Natural killer cell (primary cell): ENCODE data around the gene CD300H. TPM values are rescaled to one million over a fixed set of nuclear protein-coding genes. Genes with fewer than 3 reads are reported as not detected.

Experiments
- ATAC-seq, 3 donors: fragments of 150-1000 bp in 2 of 3; fragments of 200-7000 bp in 1 of 3; cut with Tn5 transposase; 1 replicate in 1 of 3; 2 replicates in 2 of 3; pipeline ENCODE4 v1.10.0; 2021; ENCODE audit warnings: mild to moderate bottlenecking in 2 of 3, moderate library complexity in 2 of 3
- DNase-seq, 2 donors: peaks; one replicate each; pipeline versions ENCODE4 v3.0.0 to v3.0.0-alpha.2; 2013 to 2021; ENCODE audit warnings: mixed read lengths in 1 of 2
- H3K27ac ChIP-seq: one replicate; pipeline ENCODE4 v1.5.1; 2013; ENCODE audit warnings: mild to moderate bottlenecking, low read length
- H3K27me3 ChIP-seq: one replicate; pipeline ENCODE4 v1.6.1; 2013; ENCODE audit warnings: low read length; ENCODE audit not compliant: control insufficient read depth, insufficient read depth
- H3K36me3 ChIP-seq: one replicate; pipeline ENCODE4 v1.6.1; 2013; ENCODE audit warnings: low read length; ENCODE audit not compliant: control insufficient read depth, insufficient read depth
- H3K4me1 ChIP-seq: one replicate; pipeline ENCODE4 v1.6.1; 2013; ENCODE audit warnings: low read length; ENCODE audit not compliant: control insufficient read depth, insufficient read depth
- H3K4me3 ChIP-seq: one replicate; pipeline ENCODE4 v1.5.1; 2013; ENCODE audit warnings: low read length
- H3K9me3 ChIP-seq: one replicate; pipeline ENCODE4 v1.6.1; 2013; ENCODE audit warnings: low read length; ENCODE audit not compliant: control insufficient read depth, insufficient read depth
- H3K27ac Mint-ChIP-seq, 2 donors: one replicate each; pipeline ENCODE4 v1.8.0; 2022; ENCODE audit warnings: mild to moderate bottlenecking in 2 of 2, mixed read lengths in 2 of 2, moderate library complexity in 1 of 2
- H3K27me3 Mint-ChIP-seq, 2 donors: one replicate each; pipeline ENCODE4 v1.8.0; 2022; ENCODE audit warnings: low read depth in 2 of 2, mixed read lengths in 2 of 2
- H3K36me3 Mint-ChIP-seq: one replicate; pipeline ENCODE4 v1.8.0; 2022; ENCODE audit warnings: mixed read lengths
- H3K4me1 Mint-ChIP-seq, 2 donors: one replicate each; pipeline ENCODE4 v1.8.0; 2022; ENCODE audit warnings: mixed read lengths in 2 of 2
- H3K4me3 Mint-ChIP-seq: one replicate; pipeline ENCODE4 v1.8.0; 2022; ENCODE audit warnings: mild to moderate bottlenecking, moderate library complexity, mixed read lengths
- H3K9me3 Mint-ChIP-seq, 2 donors: one replicate each; pipeline ENCODE4 v1.8.0; 2022; ENCODE audit warnings: mixed read lengths in 2 of 2
- WGBS: methylation state at CpG from one replicate; pipeline ENCODE4 v1.1.7; 2013; ENCODE audit warnings: missing lambda C conversion rate; ENCODE audit not compliant: insufficient coverage; 5-methylcytosine and 5-hydroxymethylcytosine counted together
- intact Hi-C: fragments of 100-400 bp; cut with micrococcal nuclease; formaldehyde crosslinking; loops from one replicate; pipeline ENCODE4 v1.14.2; 2022
- total RNA-seq, 4 donors: library from RNA; stranded (reverse); fragments of 120-200 nt in 1 of 4; gene quantifications; one replicate each; pipeline versions ENCODE4 v1.2.3 to v1.2.4, GENCODE V29; 2013 to 2022
- TF ChIP-seq, protein P1 (sequence below): fragments of 200-600 bp; IDR thresholded peaks from one replicate; pipeline ENCODE4 v1.8.0; 2022; ENCODE audit warnings: antibody characterized with exemption

CD300H gene
- total RNA-seq, 3 donors from 2014 or later (not counting 1 experiment from before 2014, with no cell fraction given), result 0.90 to 9.3 TPM; not detected in 1

DNA sequence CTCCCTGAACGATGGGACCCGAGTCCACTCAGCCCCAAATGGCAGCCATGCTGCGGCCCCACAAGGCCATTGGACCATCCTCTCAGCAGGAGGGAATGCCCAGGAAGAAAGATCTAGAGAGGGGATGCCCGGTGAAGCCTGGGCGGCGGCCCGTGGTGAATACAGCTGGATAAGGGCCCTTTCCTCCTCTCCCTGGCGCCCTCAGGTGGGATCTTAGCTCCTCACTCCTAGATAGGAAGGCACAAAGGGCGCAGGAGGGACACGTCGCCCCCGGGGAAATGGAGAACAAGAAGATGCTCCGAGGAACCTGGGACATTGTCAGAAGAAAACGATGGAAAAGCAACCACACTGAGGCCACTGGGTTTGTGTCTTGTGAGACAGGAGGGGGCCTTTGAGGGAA lies 23.9 kb downstream of the CD300H start:
- WGBS, result 74% methylated on average over 14 of the region's 14 CpGs
- H3K4me1 Mint-ChIP-seq, result peaks cover 36 to 56% of the 10 kb centered on the region in 2 donors
- no peak overlapping the region for H3K27ac Mint-ChIP-seq
- H3K36me3 ChIP-seq, result peaks cover 3% of the 10 kb centered on the region
- H3K9me3 Mint-ChIP-seq, result no peaks in the 10 kb centered on the region
- TF ChIP-seq, protein P1, sequence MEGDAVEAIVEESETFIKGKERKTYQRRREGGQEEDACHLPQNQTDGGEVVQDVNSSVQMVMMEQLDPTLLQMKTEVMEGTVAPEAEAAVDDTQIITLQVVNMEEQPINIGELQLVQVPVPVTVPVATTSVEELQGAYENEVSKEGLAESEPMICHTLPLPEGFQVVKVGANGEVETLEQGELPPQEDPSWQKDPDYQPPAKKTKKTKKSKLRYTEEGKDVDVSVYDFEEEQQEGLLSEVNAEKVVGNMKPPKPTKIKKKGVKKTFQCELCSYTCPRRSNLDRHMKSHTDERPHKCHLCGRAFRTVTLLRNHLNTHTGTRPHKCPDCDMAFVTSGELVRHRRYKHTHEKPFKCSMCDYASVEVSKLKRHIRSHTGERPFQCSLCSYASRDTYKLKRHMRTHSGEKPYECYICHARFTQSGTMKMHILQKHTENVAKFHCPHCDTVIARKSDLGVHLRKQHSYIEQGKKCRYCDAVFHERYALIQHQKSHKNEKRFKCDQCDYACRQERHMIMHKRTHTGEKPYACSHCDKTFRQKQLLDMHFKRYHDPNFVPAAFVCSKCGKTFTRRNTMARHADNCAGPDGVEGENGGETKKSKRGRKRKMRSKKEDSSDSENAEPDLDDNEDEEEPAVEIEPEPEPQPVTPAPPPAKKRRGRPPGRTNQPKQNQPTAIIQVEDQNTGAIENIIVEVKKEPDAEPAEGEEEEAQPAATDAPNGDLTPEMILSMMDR, result no peak
- peaks cover 52% of the 10 kb centered on the region for H3K4me1 ChIP-seq
- H3K36me3 Mint-ChIP-seq, result no peaks in the 10 kb centered on the region
- H3K9me3 ChIP-seq, result no peaks in the 10 kb centered on the region
- DNase-seq, result no peak
- intact Hi-C loops, result no loop called here
- ATAC-seq, result no peak
- peaks cover 0 to 4% of the 10 kb centered on the region in 2 donors for H3K27me3 Mint-ChIP-seq
- H3K4me3 Mint-ChIP-seq, result peak overlapping the region; percentile 50
- no peak overlapping the region for H3K4me3 ChIP-seq
- no peaks in the 10 kb centered on the region for H3K27me3 ChIP-seq
- H3K27ac ChIP-seq, result no peak overlapping the region

DNA sequence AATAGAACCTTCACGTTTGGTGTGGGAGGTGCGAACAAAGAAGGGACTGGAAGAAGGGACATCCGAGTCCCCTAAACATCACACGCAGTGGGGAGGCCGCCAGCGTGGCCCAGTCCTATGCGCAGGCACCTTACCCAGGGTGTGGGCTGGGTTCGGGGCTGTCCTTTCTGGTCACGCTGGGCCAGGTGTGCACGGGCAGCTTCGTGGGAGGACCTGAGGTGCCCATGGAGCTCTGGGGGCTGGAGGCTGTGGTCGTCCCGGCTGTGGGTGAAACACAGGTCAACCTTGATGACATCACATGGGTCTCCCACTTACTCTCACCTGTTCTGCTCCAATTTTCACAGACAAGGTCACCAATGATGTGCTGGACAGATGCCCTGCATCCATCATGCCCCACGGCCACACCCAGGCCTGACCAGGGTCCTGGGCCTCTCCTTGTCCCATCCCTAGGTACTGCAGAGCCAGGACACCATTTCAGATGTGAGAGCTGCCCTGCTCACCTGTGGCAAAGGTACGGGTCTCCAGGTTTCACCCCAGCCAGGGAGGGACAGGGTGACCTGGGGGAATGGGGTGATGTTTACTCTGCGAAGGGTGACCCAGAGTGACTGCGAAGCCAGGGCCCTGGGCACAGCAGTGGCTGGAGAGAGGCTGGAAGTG lies 24.5 kb downstream of the CD300H start:
- H3K4me1 ChIP-seq, result peaks cover 48% of the 10 kb centered on the region
- H3K27me3 ChIP-seq, result no peaks in the 10 kb centered on the region
- ATAC-seq (no peak), DNase-seq (no peak)
- TF ChIP-seq, protein P1, result no peak
- peaks cover 31 to 51% of the 10 kb centered on the region in 2 donors for H3K4me1 Mint-ChIP-seq
- H3K36me3 Mint-ChIP-seq, result no peaks in the 10 kb centered on the region
- H3K9me3 Mint-ChIP-seq, result no peaks in the 10 kb centered on the region
- H3K9me3 ChIP-seq, result no peaks in the 10 kb centered on the region
- peaks cover 3% of the 10 kb centered on the region for H3K36me3 ChIP-seq
- H3K4me3 ChIP-seq, result no peak overlapping the region
- peaks cover 0 to 4% of the 10 kb centered on the region in 2 donors for H3K27me3 Mint-ChIP-seq
- H3K27ac ChIP-seq, result no peak overlapping the region
- no peak overlapping the region for H3K27ac Mint-ChIP-seq
- intact Hi-C loops, result no loop called here
- 88% methylated on average over 17 of the region's 17 CpGs for WGBS
- no peak overlapping the region for H3K4me3 Mint-ChIP-seq

DNA sequence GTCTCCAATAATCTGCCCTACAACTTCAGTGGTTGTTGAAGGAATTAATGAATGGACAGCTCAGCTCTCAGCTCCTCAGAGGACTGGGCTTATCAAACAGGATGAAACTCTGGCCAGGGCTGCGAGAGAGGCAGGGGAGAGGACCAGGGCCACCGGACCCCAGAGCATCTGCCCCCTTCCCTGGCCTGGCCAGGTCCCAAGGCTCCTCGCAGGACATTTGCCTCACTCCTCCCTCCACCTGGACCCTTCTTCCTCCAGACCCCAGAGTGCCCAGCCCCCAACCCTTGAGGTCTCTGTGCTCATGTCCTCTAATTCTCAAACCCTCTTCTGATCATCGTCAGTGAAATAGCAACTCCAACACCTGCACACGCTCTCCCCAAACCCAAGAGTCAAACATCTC lies 25.1 kb downstream of the CD300H start:
- intact Hi-C loops, result no loop called here
- no peaks in the 10 kb centered on the region for H3K9me3 ChIP-seq
- TF ChIP-seq, protein P1, result no peak
- Mint-ChIP-seq H3K4me3 (no peak overlapping the region), H3K4me1 (peaks cover 26 to 45% of the 10 kb centered on the region in 2 donors), H3K36me3 (no peaks in the 10 kb centered on the region), H3K9me3 (no peaks in the 10 kb centered on the region), H3K27ac (no peak overlapping the region), H3K27me3 (peaks cover 0 to 4% of the 10 kb centered on the region in 2 donors)
- 87% methylated on average over 5 of the region's 5 CpGs for WGBS
- H3K4me3 ChIP-seq, result no peak overlapping the region
- H3K27ac ChIP-seq, result no peak overlapping the region
- H3K27me3 ChIP-seq, result no peaks in the 10 kb centered on the region
- H3K4me1 ChIP-seq, result peaks cover 41% of the 10 kb centered on the region
- no peak for ATAC-seq
- H3K36me3 ChIP-seq, result peaks cover 3% of the 10 kb centered on the region
- DNase-seq, result no peak
